GM12878 (cell line): ENCODE results near the gene EEIG2. TPM values are rescaled to one million over a fixed set of nuclear protein-coding genes. Genes with fewer than 3 reads are reported as not detected.
A peak's percentile ranks its signal among the peaks of the same experiment; 100 is the strongest.

Experiments
- BACH1 ChIP-seq: fragments of 450-650 bp; IDR thresholded peaks from 2 replicates; pipeline ENCODE4 v1.6.1; 2017; ENCODE audit warnings: mild to moderate bottlenecking, borderline replicate concordance
- BCL3 ChIP-seq: IDR thresholded peaks from 2 replicates; pipeline ENCODE4 v1.6.1; 2011; ENCODE audit warnings: borderline replicate concordance, low read depth, mild to moderate bottlenecking, moderate library complexity, low read length; ENCODE audit not compliant: insufficient read depth, poor library complexity, severe bottlenecking
- ELK1 ChIP-seq: IDR thresholded peaks from 2 replicates; pipeline ENCODE4 v1.6.1; 2012; ENCODE audit warnings: low read depth, low read length, improper control_type of control experiment
- ETV6 ChIP-seq, 2 experiments: fragments of 450-650 bp in 1 of 2; IDR thresholded peaks in 1 of 2; conservative IDR thresholded peaks in 1 of 2; 2 replicates each; pipeline ENCODE4 v1.6.1; 2014; ENCODE audit warnings: antibody characterized with exemption in 1 of 2, borderline replicate concordance in 1 of 2, low read depth in 1 of 2, mild to moderate bottlenecking in 1 of 2, moderate library complexity in 1 of 2
- FOXM1 ChIP-seq: IDR thresholded peaks from 2 replicates; pipeline ENCODE4 v1.6.1; 2012; ENCODE audit warnings: low read depth, mild to moderate bottlenecking, inconsistent platforms, low read length, moderate library complexity
- LARP7 ChIP-seq: fragments of 450-650 bp; IDR thresholded peaks from 2 replicates; pipeline ENCODE4 v1.6.1; 2017; ENCODE audit warnings: mild to moderate bottlenecking
- MTA3 ChIP-seq: IDR thresholded peaks from 2 replicates; pipeline ENCODE4 v1.6.1; 2012; ENCODE audit warnings: low read length, inconsistent platforms, borderline replicate concordance
- NFYB ChIP-seq: IDR thresholded peaks from 2 replicates; pipeline ENCODE4 v1.6.1; 2011; ENCODE audit warnings: low read depth, mild to moderate bottlenecking, low read length, improper control_type of control experiment, moderate library complexity; ENCODE audit not compliant: insufficient read depth
- NKRF ChIP-seq: fragments of 450-650 bp; conservative IDR thresholded peaks from 2 replicates; pipeline ENCODE4 v1.6.1; 2017; ENCODE audit warnings: mild to moderate bottlenecking, moderate library complexity
- NR2F1 ChIP-seq: fragments of 450-650 bp; conservative IDR thresholded peaks from 2 replicates; pipeline ENCODE4 v1.6.1; 2017; ENCODE audit warnings: mild to moderate bottlenecking
- PAX5 ChIP-seq: IDR thresholded peaks from 2 replicates; pipeline ENCODE4 v1.6.1; 2011; ENCODE audit warnings: low read depth, low read length, borderline replicate concordance
- POLR2AphosphoS2 ChIP-seq: IDR thresholded peaks from 2 replicates; pipeline ENCODE4 v1.6.1; 2011; ENCODE audit warnings: low read depth, mild to moderate bottlenecking, low read length, improper control_type of control experiment, moderate library complexity
- RAD21 ChIP-seq: IDR thresholded peaks from 2 replicates; pipeline ENCODE4 v1.6.1; 2011; ENCODE audit warnings: mild to moderate bottlenecking, low read depth, low read length, moderate library complexity; ENCODE audit not compliant: insufficient read depth
- RB1 ChIP-seq: fragments of 450-650 bp; formaldehyde crosslinking; IDR thresholded peaks from 2 replicates; pipeline ENCODE4 v1.6.1; 2017; ENCODE audit warnings: mild to moderate bottlenecking, borderline replicate concordance
- RCOR1 ChIP-seq: conservative IDR thresholded peaks from 2 replicates; pipeline ENCODE4 v1.6.1; 2012; ENCODE audit warnings: low read depth, low read length, improper control_type of control experiment
- RELB ChIP-seq: fragments of 450-650 bp; IDR thresholded peaks from 2 replicates; pipeline ENCODE4 v1.6.1; 2017; ENCODE audit warnings: low read depth, mild to moderate bottlenecking, moderate library complexity
- RUNX3 ChIP-seq: IDR thresholded peaks from 2 replicates; pipeline ENCODE4 v1.6.1; 2012; ENCODE audit warnings: low read length, inconsistent platforms
- SMARCA5 ChIP-seq: fragments of 450-650 bp; IDR thresholded peaks from 2 replicates; pipeline ENCODE4 v1.6.1; 2017; ENCODE audit warnings: mild to moderate bottlenecking
- SMC3 ChIP-seq: IDR thresholded peaks from 2 replicates; pipeline ENCODE4 v1.6.1; 2011; ENCODE audit warnings: low read length, improper control_type of control experiment, borderline replicate concordance
- SP1 ChIP-seq: IDR thresholded peaks from one replicate; pipeline ENCODE4 v1.6.1; 2011; ENCODE audit warnings: low read depth, low read length
- TCF12 ChIP-seq: IDR thresholded peaks from 2 replicates; pipeline ENCODE4 v1.6.1; 2011; ENCODE audit warnings: low read depth, mild to moderate bottlenecking, low read length
- YBX1 ChIP-seq: fragments of 450-650 bp; IDR thresholded peaks from 2 replicates; pipeline ENCODE4 v1.6.1; 2016; ENCODE audit warnings: antibody characterized with exemption
- ZNF207 ChIP-seq: fragments of 450-650 bp; IDR thresholded peaks from 2 replicates; pipeline ENCODE4 v1.6.1; 2014; ENCODE audit warnings: antibody characterized with exemption, mild to moderate bottlenecking, borderline replicate concordance
- polyA plus RNA-seq, 11 experiments: library from polyadenylated mRNA; depleted of rRNA in 4 of 11; unstranded in 6 of 11; stranded (reverse) in 5 of 11; fragments of >200 nt; fragmentation: Nextera tagmentation in 4 of 11; fragmentation: Illumina TruSeq in 1 of 11; extraction: Ambion mirVana in 4 of 11; extraction: Trizol in 1 of 11; gene quantifications; 1 replicate in 1 of 11; 2 replicates in 10 of 11; pipeline versions ENCODE4 v1.2.1 to v1.2.3, GENCODE V29; 2011 to 2016; ENCODE audit warnings: inconsistent platforms in 2 of 11, missing spikeins in 2 of 11, low read depth in 1 of 11
- total RNA-seq, 4 experiments: library from RNA; depleted of rRNA in 3 of 4; stranded (reverse); fragments of >200 nt in 3 of 4; fragmentation: Illumina TruSeq in 1 of 4; extraction: Trizol in 1 of 4; gene quantifications; 2 replicates each; pipeline versions ENCODE4 v1.2.1 to v1.2.3, GENCODE V29; 2013 to 2021

Gene EEIG2
- total and polyA plus RNA-seq, 10 of the 15 experiments (the other 5 are each of a cell fraction or from before 2014, with no cell fraction given): 1.4 to 17.2 (median 9.8) TPM

- TF ChIP-seq SMC3: 0 out of 2 replicates have a peak, but pooled peaks have one; percentile 9
- no peak for TF ChIP-seq ELK1
- TF ChIP-seq BCL3: peak; percentile 64
- 0 out of 2 replicates have a peak, but pooled peaks have one; percentile 36 for TF ChIP-seq RCOR1
- peak; percentile 29; the same call in 1 of the 2 replicates for TF ChIP-seq NKRF
- TF ChIP-seq SMARCA5: peak; percentile 95
- peak; percentile 35; the same call in 1 of the 2 replicates for TF ChIP-seq RAD21
- 0 out of 2 replicates have a peak, but pooled peaks have one; percentile 35 for TF ChIP-seq TCF12
- TF ChIP-seq RELB: peak; percentile 61; the same call in 1 of the 2 replicates
- TF ChIP-seq SP1: peak; percentile 39
- TF ChIP-seq FOXM1: peak; percentile 53; the same call in 1 of the 2 replicates
- TF ChIP-seq BACH1: no peak; the same call in none of the 2 replicates
- TF ChIP-seq POLR2AphosphoS2: no peak
- TF ChIP-seq ETV6 (conservative IDR thresholded peaks at IDR 0.05 in 1 of 2, IDR thresholded peaks at IDR 0.05 in 1 of 2; ENCODE audit: borderline replicate concordance in 1 of 2, low read depth in 1 of 2): peak in 1 of 2 experiments; percentile 24; a peak in 1 of 4 replicates
- no peak for TF ChIP-seq NFYB
- TF ChIP-seq LARP7: peak; percentile 54; the same call in 1 of the 2 replicates
- peak; percentile 78 for TF ChIP-seq RUNX3
- peak; percentile 52; the same call in 1 of the 2 replicates for TF ChIP-seq MTA3
- TF ChIP-seq PAX5: peak; percentile 51; the same call in 1 of the 2 replicates
- TF ChIP-seq NR2F1: 0 out of 2 replicates have a peak, but pooled peaks have one; percentile 33
- peak; percentile 55; the same call in 1 of the 2 replicates for TF ChIP-seq RB1
- no peak for TF ChIP-seq ZNF207
- TF ChIP-seq YBX1: no peak
These were observed at the start of gene EEIG2 (continued) for GRCh38 chr1:108559215-108560186.
